ENCODE measurements around the gene MAP4K2.
"Not testable (repeated sequence)": the region's sequence is repeated elsewhere in the genome, so short reads cannot be mapped to it uniquely, and the experiment has no call there.

MAP4K2 gene

DNA sequence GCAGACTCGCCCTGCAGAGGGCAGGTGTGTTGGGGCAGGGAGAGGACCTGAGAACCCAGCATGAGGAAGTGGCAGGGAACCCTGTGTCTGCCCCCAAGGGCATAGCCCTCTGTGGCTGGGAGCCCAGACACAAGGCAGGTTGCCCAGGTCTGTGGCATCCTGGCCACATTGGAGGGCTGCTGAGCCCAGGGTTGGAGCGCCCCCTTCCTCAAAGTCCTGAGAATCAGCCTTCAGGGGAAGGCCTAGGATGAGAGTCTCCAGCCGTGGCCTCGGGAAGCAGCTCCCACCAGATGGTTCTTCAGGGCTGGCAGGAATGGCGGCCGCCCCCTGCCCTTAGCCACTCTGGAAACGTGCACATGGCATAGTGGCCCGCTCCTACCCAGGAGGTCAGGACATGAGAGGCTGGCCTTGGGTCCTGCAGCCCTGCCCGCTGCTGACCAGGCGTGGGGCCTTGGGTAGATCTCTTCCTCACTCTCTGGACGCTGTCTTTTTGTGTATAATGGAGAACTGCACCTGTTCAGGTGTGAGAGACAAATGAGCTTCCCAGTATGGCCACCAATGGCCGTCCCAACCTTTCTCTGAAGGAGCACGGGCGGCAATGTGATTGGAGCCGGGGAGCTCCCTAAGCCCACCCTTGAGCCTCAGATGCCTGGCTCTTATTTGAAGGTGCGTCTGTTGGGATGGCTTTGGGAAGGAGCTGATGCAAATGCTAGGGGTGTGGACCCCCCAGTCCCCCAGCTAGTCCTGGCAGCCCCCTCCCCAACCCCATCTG lies 46.0 kb upstream of the MAP4K2 start:
- TF ChIP-seq SP1 (IDR thresholded peaks at IDR 0.05) = no peak
- POLR2A ChIA-PET = interaction anchor here (0.7 to 2.8 kb wide), 6 partner anchors 39 to 268 kb away, joined by 3 to 13 read pairs (median 4); partner anchors contain the start of genes ARL2 and ZNHIT2
- CTCF ChIA-PET = interaction anchor here (0.5 to 2.9 kb wide), 15 partner anchors 13 to 286 kb away, joined by 3 to 13 read pairs (median 4); partner anchors contain the start of genes BATF2 and EHD1
- no peak for DNase-seq (ENCODE audit: extremely low spot score)

DNA sequence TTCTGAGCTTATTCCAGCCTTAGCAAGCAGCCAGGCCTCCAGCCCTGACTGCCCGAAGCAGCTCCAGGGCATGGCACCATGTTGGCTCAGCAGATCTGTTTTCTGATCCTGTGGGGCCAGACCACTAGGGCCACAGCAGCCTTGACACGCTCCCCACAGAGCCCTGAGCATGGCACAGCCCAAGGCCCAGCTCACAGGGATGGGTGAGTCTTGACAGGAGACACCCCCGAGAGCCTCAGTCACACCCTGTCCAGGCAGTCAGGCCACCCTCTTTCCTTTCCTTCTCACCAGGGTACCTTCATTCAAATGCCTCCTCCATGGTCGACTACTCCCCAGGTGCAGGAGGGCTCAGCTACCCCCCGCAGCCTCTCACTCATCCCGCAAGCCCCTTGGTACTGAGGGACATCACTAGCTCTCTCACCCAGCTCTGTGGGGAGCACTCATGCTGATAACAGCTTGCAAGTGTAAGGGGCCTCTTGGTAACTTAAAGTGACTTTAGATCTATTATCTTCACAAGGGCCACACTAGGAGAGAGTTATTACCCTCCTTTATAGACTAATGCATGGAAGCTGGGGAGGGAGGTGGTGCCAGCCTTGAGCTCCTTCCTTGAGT lies 45.3 kb upstream of the MAP4K2 start:
- POLR2A ChIA-PET = interaction anchor here (0.7 to 2.8 kb wide), 8 partner anchors 24 to 287 kb away, joined by 3 to 13 read pairs (median 4); partner anchors contain the start of genes ARL2 and ZNHIT2
- TF ChIP-seq SP1 (IDR thresholded peaks at IDR 0.05) = no peak
- no peak for TF ChIP-seq FOXM1 (IDR thresholded peaks at IDR 0.05; ENCODE audit: borderline replicate concordance)
- no peak for TF ChIP-seq BHLHE40 (IDR thresholded peaks at IDR 0.05; ENCODE audit: borderline replicate concordance)
- TF ChIP-seq, protein P1, sequence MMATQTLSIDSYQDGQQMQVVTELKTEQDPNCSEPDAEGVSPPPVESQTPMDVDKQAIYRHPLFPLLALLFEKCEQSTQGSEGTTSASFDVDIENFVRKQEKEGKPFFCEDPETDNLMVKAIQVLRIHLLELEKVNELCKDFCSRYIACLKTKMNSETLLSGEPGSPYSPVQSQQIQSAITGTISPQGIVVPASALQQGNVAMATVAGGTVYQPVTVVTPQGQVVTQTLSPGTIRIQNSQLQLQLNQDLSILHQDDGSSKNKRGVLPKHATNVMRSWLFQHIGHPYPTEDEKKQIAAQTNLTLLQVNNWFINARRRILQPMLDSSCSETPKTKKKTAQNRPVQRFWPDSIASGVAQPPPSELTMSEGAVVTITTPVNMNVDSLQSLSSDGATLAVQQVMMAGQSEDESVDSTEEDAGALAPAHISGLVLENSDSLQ (IDR thresholded peaks at IDR 0.05) = no peak
- no peak for TF ChIP-seq ZNF384 (IDR thresholded peaks at IDR 0.05)
- TF ChIP-seq CTBP1 (IDR thresholded peaks at IDR 0.05; ENCODE audit: borderline replicate concordance) = no peak
- TF ChIP-seq LEF1 (IDR thresholded peaks at IDR 0.05; ENCODE audit: borderline replicate concordance) = no peak
- no peak for TF ChIP-seq NFRKB (IDR thresholded peaks at IDR 0.05)
- TF ChIP-seq FOXA1 (IDR thresholded peaks at IDR 0.05) = no peak
- no peak for TF ChIP-seq TARDBP (IDR thresholded peaks at IDR 0.05)
- no peak for TF ChIP-seq ELF4 (IDR thresholded peaks at IDR 0.05)
- no peak for TF ChIP-seq ARNT (IDR thresholded peaks at IDR 0.05)
- TF ChIP-seq HDGF (IDR thresholded peaks at IDR 0.05; ENCODE audit: borderline replicate concordance) = no peak
- TF ChIP-seq L3MBTL2 (conservative IDR thresholded peaks at IDR 0.05) = no peak
- no peak for TF ChIP-seq SUZ12 (IDR thresholded peaks at IDR 0.05)
- no peak for TF ChIP-seq FOXK2 (IDR thresholded peaks at IDR 0.05)
- CTCF ChIA-PET = interaction anchor here (1.0 to 2.9 kb wide), 13 partner anchors 14 to 287 kb away, joined by 3 to 13 read pairs (median 5); partner anchors contain the start of genes BATF2 and EHD1
- DNase-seq (ENCODE audit: extremely low spot score) = no peak

DNA sequence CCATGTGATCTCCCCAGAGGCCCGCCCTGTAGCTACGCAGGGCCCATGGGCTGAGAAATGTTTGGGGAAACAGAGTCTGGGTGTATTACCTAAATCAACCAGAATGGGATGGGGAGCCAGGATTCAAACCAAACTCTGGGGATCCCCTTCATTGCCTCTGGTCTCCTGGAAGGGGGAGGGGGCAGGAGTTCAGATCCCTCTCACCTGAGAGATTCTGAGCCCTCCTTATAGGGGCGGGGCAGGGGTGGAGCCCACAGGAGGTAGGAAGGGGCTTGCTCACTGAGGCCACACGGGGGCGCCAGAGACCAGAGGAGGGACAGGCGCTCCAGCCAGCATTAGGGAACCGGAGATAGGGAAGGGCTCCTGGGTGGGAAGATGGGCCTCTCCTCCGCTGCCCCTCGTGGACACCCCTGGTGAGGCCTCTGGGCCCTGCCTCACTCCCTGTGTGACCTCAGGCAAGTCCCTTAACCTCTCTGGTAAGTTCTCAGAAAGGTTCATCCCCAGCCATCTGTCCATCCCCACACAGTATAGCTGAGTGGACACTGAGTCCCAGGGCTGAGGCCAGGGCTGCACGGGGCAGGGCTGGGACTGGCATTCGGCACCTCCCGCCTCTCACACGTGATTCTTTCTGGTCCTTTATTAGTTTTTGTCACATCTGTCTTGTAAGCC lies 44.1 kb upstream of the MAP4K2 start:
- CTCF ChIA-PET = interaction anchor here (0.7 to 2.9 kb wide), 16 partner anchors 12 to 248 kb away, joined by 3 to 13 read pairs (median 5); partner anchors contain the start of gene EHD1
- POLR2A ChIA-PET = interaction anchor here (0.7 to 2.8 kb wide), 4 partner anchors 40 to 288 kb away, joined by 3 to 13 read pairs (median 4); no protein-coding TSS in a partner anchor
- no peak for TF ChIP-seq ZNF384 (IDR thresholded peaks at IDR 0.05)
- TF ChIP-seq FOXM1 (IDR thresholded peaks at IDR 0.05; ENCODE audit: borderline replicate concordance) = no peak
- TF ChIP-seq FOXK2 (IDR thresholded peaks at IDR 0.05) = no peak
- TF ChIP-seq, protein P1 (IDR thresholded peaks at IDR 0.05) = no peak
- peak; percentile 93 for DNase-seq (ENCODE audit: extremely low spot score)

DNA sequence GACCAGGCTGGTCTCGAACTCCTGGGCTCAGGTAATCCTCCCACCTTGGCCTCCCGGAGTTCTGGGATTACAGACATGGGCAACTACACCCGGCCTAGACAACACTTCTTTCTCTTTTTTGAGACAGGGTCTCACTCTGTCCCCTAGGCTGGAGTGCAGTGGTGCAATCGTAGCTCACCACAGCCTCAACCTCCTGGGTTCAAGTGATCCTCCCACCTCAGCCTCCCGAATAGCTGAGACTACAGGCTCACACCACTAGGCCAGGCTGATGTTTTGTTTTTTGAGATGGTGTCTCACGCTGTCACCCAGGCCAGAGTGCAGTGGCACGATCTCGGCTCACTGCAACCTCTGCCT lies 42.7 kb upstream of the MAP4K2 start:
- ChIA-PET CTCF (interaction anchor here (1.6 to 1.8 kb wide), 2 partner anchors 31 to 48 kb away, joined by 4 to 6 read pairs; no protein-coding TSS in a partner anchor), POLR2A (interaction anchor here (1.2 kb wide), 1 partner anchor 151 kb away, joined by 3 read pairs; the partner anchor contains the start of gene BATF2)
- DNase-seq (ENCODE audit: extremely low spot score) = not testable (repeated sequence)

DNA sequence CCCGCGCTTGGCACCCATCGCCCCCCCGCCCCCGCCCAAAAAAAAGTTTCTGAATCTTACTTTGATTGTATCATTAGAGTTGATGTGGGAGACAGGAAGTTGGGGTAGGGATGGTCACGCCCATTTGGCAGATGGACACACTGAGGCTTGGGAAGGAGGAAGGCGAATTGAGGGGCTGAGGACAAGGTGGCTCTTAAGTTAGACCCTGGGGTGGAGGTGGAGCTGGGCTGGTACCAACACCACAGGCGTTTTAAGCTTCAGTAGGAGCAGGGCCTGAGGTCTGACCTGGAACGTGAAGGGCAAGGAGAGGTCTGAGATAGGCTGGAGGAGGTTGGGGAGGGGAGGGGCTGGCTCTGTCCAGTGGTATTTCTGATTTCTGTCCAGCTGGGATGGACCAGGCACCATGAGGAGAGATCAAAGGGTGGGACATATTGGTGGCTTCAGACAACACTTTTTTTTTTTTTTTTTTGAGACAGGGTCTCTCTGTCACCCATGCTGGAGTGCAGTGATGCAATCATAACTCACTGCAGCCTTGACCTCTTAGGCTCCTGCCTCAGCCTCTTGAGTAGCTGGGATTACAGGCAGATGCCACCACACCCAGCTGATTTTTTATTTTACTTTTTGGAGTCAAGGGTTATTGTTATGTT lies 42.2 kb upstream of the MAP4K2 start:
- no peak for TF ChIP-seq SUZ12 (IDR thresholded peaks at IDR 0.05)
- no peak for TF ChIP-seq FOXK2 (IDR thresholded peaks at IDR 0.05)
- no peak for TF ChIP-seq TARDBP (IDR thresholded peaks at IDR 0.05)
- TF ChIP-seq FOXA1 (IDR thresholded peaks at IDR 0.05) = no peak
- TF ChIP-seq SP1 (IDR thresholded peaks at IDR 0.05) = no peak
- TF ChIP-seq ARNT (IDR thresholded peaks at IDR 0.05) = no peak
- TF ChIP-seq LEF1 (IDR thresholded peaks at IDR 0.05; ENCODE audit: borderline replicate concordance) = no peak
- CTCF ChIA-PET = interaction anchor here (1.6 to 1.8 kb wide), 2 partner anchors 32 to 48 kb away, joined by 4 to 6 read pairs; no protein-coding TSS in a partner anchor
- no peak for DNase-seq (ENCODE audit: extremely low spot score)
- POLR2A ChIA-PET = interaction anchor here (1.2 kb wide), 1 partner anchor 152 kb away, joined by 3 read pairs; the partner anchor contains the start of gene BATF2

DNA sequence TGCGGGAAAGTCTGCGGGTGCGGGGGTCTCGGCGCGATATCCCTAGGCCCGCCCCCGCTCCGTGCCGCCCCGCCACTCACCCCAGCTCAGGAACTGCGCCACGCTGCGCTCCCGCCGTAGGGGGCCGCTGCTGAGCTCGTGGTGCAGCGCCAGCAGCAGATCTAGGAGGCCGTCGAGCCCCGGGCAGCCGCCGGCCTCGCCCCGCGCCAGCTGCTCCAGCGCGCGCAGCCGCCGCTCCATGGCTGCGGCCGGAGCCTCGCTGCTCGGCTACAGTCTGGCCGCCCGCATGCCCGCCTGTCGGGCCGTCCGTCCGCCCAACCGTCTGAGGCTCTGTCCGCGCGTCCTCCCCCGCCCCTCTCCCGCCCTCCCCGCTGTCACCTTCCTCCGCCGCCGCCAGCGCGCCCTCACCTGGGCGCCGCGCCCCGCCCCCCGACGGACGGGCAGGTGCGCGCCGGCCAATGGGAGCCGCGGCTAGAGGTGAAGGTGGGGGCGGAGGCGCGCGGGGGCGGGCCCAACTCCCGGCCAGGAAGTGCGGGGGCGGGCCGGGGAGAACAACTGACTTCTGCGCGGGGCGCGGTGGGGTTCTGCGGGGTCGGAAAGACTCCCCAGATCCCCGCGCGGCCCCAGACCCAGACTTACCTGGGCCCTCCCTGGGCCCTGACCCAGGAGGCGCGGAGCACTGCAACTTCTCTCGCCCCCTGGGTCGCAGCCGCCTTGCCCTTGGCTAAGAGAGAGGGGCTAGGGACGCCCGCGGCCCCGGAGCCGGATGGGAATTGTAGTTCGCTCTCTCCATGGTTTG lies 41.5 kb upstream of the MAP4K2 start, which contains the start of gene CDC42BPG:
TSS of gene CDC42BPG (minus strand) at position 324 of the 799 bp plus-strand sequence. CDS start at position 240, 84 bp downstream.
- ChIA-PET POLR2A (interaction anchor here (1.0 to 1.6 kb wide), 2 partner anchors 9 to 11 kb away, joined by 3 to 5 read pairs; no protein-coding TSS in a partner anchor), CTCF (interaction anchor here (0.6 to 1.1 kb wide), 7 partner anchors 10 to 211 kb away, joined by 3 to 6 read pairs (median 5); no protein-coding TSS in a partner anchor)
- peak; percentile 80 for DNase-seq (ENCODE audit: extremely low spot score)
- TF ChIP-seq, protein P1 (IDR thresholded peaks at IDR 0.05) = peak; percentile 67
- TF ChIP-seq FOXM1 (IDR thresholded peaks at IDR 0.05; ENCODE audit: borderline replicate concordance) = no peak
